ENCODE measurements around the gene ASTN2.

Gene ASTN2

GRCh38 chr9:117302487-117302886, 112.4 kb downstream of the ASTN2 start:
- H3K4me1 ChIP-seq (ENCODE audit: low read depth, poor library complexity, severe bottlenecking): no peaks in the 10 kb centered on the region
- TF ChIP-seq CTCF (conservative IDR thresholded peaks at IDR 0.05; ENCODE audit: low read depth, low read length): no peak

DNA sequence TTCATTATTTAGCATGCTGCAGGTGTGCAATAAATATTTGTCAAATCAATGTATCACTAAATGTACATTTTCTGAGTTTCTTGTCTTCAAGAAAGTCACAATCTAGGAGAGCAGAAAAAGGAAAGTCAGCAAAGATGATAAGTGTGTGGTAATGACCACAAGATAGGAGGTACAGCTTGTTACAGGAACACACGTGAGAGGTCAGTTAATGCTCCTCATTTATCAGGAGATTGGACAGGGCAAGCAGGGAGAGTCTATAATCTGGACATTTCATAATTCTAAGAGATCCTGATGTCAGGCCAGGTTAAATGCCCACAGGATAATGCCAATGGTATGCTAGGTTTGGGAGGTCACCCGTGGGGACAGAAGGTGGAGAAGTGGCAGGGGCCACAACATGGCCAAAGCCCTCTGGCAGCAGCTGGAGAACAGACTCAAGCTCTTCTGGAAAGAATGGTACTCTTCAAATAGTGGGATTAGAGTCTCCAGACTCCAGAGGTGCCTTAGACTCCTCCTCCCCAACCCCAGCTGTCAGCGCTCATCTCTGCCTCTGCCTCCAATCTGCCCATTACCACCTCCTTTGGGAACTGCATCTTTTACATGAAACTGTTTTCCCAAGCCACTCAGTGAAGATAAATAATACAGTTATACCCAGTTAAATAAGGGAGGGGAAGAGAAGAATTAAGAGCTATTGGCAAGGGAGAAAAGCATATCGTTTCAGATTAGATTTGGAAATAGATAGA, 114.3 kb downstream of the ASTN2 start:
- no peak for TF ChIP-seq CTCF (conservative IDR thresholded peaks at IDR 0.05; ENCODE audit: low read depth, low read length)
- Histone ChIP-seq H3K27ac (no peak overlapping the region), H3K4me1 (ENCODE audit: low read depth, poor library complexity, severe bottlenecking) (no peaks in the 10 kb centered on the region), H3K36me3 (ENCODE audit: insufficient read depth) (no peaks in the 10 kb centered on the region), H3K79me2 (ENCODE audit: insufficient read depth, low read depth) (no peaks in the 10 kb centered on the region), H3K9ac (no peak overlapping the region), H4K20me1 (ENCODE audit: insufficient read depth) (no peaks in the 10 kb centered on the region), H3K27me3 (ENCODE audit: insufficient read depth, low read depth) (no peaks in the 10 kb centered on the region), H2AFZ (ENCODE audit: low read depth) (no peak overlapping the region), H3K4me2 (no peak overlapping the region), H3K4me3 (IDR thresholded peaks at IDR 0.05; ENCODE audit: insufficient read depth, low read depth, low read length) (no peak overlapping the region)

More at GRCh38 chr9:117302487-117302886, 112.4 kb downstream of the ASTN2 start:
- Histone ChIP-seq H3K4me3 (IDR thresholded peaks at IDR 0.05; ENCODE audit: insufficient read depth, low read depth, low read length) (no peak overlapping the region), H2AFZ (ENCODE audit: low read depth) (no peak overlapping the region), H4K20me1 (ENCODE audit: insufficient read depth) (no peaks in the 10 kb centered on the region), H3K79me2 (ENCODE audit: insufficient read depth, low read depth) (no peaks in the 10 kb centered on the region), H3K27ac (no peak overlapping the region), H3K9ac (no peak overlapping the region), H3K4me2 (no peak overlapping the region), H3K27me3 (ENCODE audit: insufficient read depth, low read depth) (no peaks in the 10 kb centered on the region), H3K36me3 (ENCODE audit: insufficient read depth) (no peaks in the 10 kb centered on the region)

DNA sequence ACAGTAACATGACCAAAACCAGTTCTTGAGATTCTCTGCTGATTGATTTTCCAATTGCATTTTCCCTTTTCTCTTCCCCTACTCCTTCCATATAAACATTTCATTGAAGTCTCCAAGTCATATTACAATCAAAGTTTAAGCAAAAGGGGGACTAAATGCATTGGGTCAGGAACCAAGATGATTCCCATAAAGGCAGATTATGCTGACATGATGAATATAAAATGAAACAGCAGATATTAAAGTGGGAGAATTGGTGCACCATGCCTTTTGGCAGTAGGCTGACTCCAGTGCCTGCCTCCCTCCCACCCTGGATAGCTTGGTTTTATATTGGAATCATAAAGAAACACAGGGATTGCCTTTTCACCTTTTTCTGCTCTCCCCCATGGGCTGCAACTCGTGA, 118.4 kb downstream of the ASTN2 start:
- Histone ChIP-seq H3K36me3 (ENCODE audit: insufficient read depth) (no peaks in the 10 kb centered on the region), H3K4me2 (no peak overlapping the region), H3K79me2 (ENCODE audit: insufficient read depth, low read depth) (no peaks in the 10 kb centered on the region), H3K27me3 (ENCODE audit: insufficient read depth, low read depth) (no peaks in the 10 kb centered on the region), H3K27ac (no peak overlapping the region), H3K9ac (no peak overlapping the region), H4K20me1 (ENCODE audit: insufficient read depth) (no peaks in the 10 kb centered on the region), H3K4me3 (IDR thresholded peaks at IDR 0.05; ENCODE audit: insufficient read depth, low read depth, low read length) (no peak overlapping the region), H3K4me1 (ENCODE audit: low read depth, poor library complexity, severe bottlenecking) (no peaks in the 10 kb centered on the region), H2AFZ (ENCODE audit: low read depth) (no peak overlapping the region)
- no peak for TF ChIP-seq CTCF (conservative IDR thresholded peaks at IDR 0.05; ENCODE audit: low read depth, low read length)

GRCh38 chr9:117293206-117294114, 121.4 kb downstream of the ASTN2 start:
- Histone ChIP-seq H3K9ac (no peak overlapping the region), H3K79me2 (ENCODE audit: insufficient read depth, low read depth) (no peaks in the 10 kb centered on the region), H2AFZ (ENCODE audit: low read depth) (no peak overlapping the region), H3K36me3 (ENCODE audit: insufficient read depth) (no peaks in the 10 kb centered on the region), H4K20me1 (ENCODE audit: insufficient read depth) (no peaks in the 10 kb centered on the region), H3K4me1 (ENCODE audit: low read depth, poor library complexity, severe bottlenecking) (no peaks in the 10 kb centered on the region), H3K4me3 (IDR thresholded peaks at IDR 0.05; ENCODE audit: insufficient read depth, low read depth, low read length) (no peak overlapping the region), H3K27ac (no peak overlapping the region), H3K27me3 (ENCODE audit: insufficient read depth, low read depth) (no peaks in the 10 kb centered on the region), H3K4me2 (no peak overlapping the region)
- TF ChIP-seq CTCF (conservative IDR thresholded peaks at IDR 0.05; ENCODE audit: low read depth, low read length): no peak
